RWPE2 (cell line): ENCODE results near the gene NUBPL.
"Not testable (repeated sequence)": the region's sequence is repeated elsewhere in the genome, so short reads cannot be mapped to it uniquely, and the experiment has no call there.

ENCODE experiments used
- ATAC-seq: fragments of 200-7000 bp; cut with Tn5 transposase; 3 replicates; pipeline ENCODE4 v1.9.1; 2021; ENCODE audit warnings: low read depth
- DNase-seq: peaks from one replicate; pipeline ENCODE4 v3.0.0-alpha.2; 2020; ENCODE audit warnings: low spot score
- H3K27ac ChIP-seq: fragments of 450-650 bp; 2 replicates; pipeline ENCODE4 v1.5.1; 2017; ENCODE audit warnings: mild to moderate bottlenecking; ENCODE audit not compliant: poor library complexity, severe bottlenecking
- H3K27me3 ChIP-seq: fragments of 250-450 bp; sonication (Bioruptor Pico); 2 replicates; pipeline ENCODE4 v1.5.1; 2021; ENCODE audit warnings: mild to moderate bottlenecking, moderate library complexity; ENCODE audit not compliant: insufficient read depth, poor library complexity, severe bottlenecking
- H3K36me3 ChIP-seq: fragments of 250-450 bp; sonication (Bioruptor Pico); 2 replicates; pipeline ENCODE4 v1.5.1; 2020; ENCODE audit warnings: low read depth, mild to moderate bottlenecking, moderate library complexity
- H3K4me1 ChIP-seq: fragments of 250-450 bp; sonication (Bioruptor Pico); 2 replicates; pipeline ENCODE4 v1.5.1; 2021; ENCODE audit warnings: mild to moderate bottlenecking, moderate library complexity; ENCODE audit not compliant: insufficient read depth, poor library complexity, severe bottlenecking
- H3K4me3 ChIP-seq: fragments of 250-450 bp; sonication (Bioruptor Pico); 2 replicates; pipeline ENCODE4 v1.5.1; 2021; ENCODE audit warnings: mild to moderate bottlenecking, moderate library complexity; ENCODE audit not compliant: severe bottlenecking
- H3K9me3 ChIP-seq: fragments of 250-450 bp; sonication (Bioruptor Pico); 2 replicates; pipeline ENCODE4 v1.5.1; 2021; ENCODE audit warnings: mild to moderate bottlenecking, moderate library complexity; ENCODE audit not compliant: severe bottlenecking
- CTCF ChIP-seq: fragments of 450-650 bp; IDR thresholded peaks from one replicate; pipeline ENCODE4 v1.5.1; 2017; ENCODE audit warnings: mild to moderate bottlenecking, moderate library complexity; ENCODE audit not compliant: poor library complexity, severe bottlenecking

Gene NUBPL

GRCh38 chr14:31596342-31597095 is 35.3 kb downstream of the NUBPL start:
- Histone ChIP-seq H3K9me3 (peaks cover 4% of the 10 kb centered on the region), H3K4me1 (no peaks in the 10 kb centered on the region), H3K27me3 (no peaks in the 10 kb centered on the region), H3K4me3 (no peak overlapping the region), H3K36me3 (peaks cover 18% of the 10 kb centered on the region), H3K27ac (no peak overlapping the region)
- DNase-seq: no peak
- ATAC-seq: no peak
- no peak for TF ChIP-seq CTCF

- Histone ChIP-seq H3K4me1 (no peaks in the 10 kb centered on the region), H3K4me3 (no peak overlapping the region), H3K36me3 (peaks cover 9% of the 10 kb centered on the region), H3K9me3 (no peaks in the 10 kb centered on the region), H3K27me3 (no peaks in the 10 kb centered on the region), H3K27ac (no peak overlapping the region)
- ATAC-seq (no peak), DNase-seq (no peak)
- no peak for TF ChIP-seq CTCF
Measured at GRCh38 chr14:31605702-31606101, 44.5 kb downstream of the NUBPL start.

- Histone ChIP-seq H3K4me1 (no peaks in the 10 kb centered on the region), H3K27me3 (no peaks in the 10 kb centered on the region), H3K36me3 (no peaks in the 10 kb centered on the region), H3K9me3 (peaks cover 3% of the 10 kb centered on the region), H3K27ac (no peak overlapping the region), H3K4me3 (no peak overlapping the region)
- ATAC-seq: no peak
- DNase-seq: no peak
- no peak for TF ChIP-seq CTCF
Measured at GRCh38 chr14:31611778-31612433, 50.7 kb downstream of the NUBPL start.

- Histone ChIP-seq H3K4me1 (no peaks in the 10 kb centered on the region), H3K36me3 (no peaks in the 10 kb centered on the region), H3K4me3 (no peak overlapping the region), H3K9me3 (peaks cover 3% of the 10 kb centered on the region), H3K27ac (no peak overlapping the region), H3K27me3 (no peaks in the 10 kb centered on the region)
- TF ChIP-seq CTCF: no peak
- ATAC-seq (no peak), DNase-seq (no peak)
Measured at GRCh38 chr14:31613188-31613587, 52.0 kb downstream of the NUBPL start.

GRCh38 chr14:31618884-31619283 is 57.7 kb downstream of the NUBPL start:
- not testable (repeated sequence) for DNase-seq, H3K27me3 ChIP-seq, H3K9me3 ChIP-seq, H3K4me1 ChIP-seq, ATAC-seq, H3K27ac ChIP-seq, H3K4me3 ChIP-seq, H3K36me3 ChIP-seq
